Astrocyte (in vitro differentiated cells and primary cell): Measurements from ENCODE around the gene ENTPD5. TPM values are rescaled to one million over a fixed set of nuclear protein-coding genes. Genes with fewer than 3 reads are reported as not detected.
A peak's percentile ranks its signal among the peaks of the same experiment; 100 is the strongest.
"Not testable (repeated sequence)": the region's sequence is repeated elsewhere in the genome, so short reads cannot be mapped to it uniquely, and the experiment has no call there.

Experiments used
- DNase-seq: peaks from one replicate; pipeline ENCODE4 v3.0.0-alpha.2; 2010; ENCODE audit warnings: low read depth
- FAIRE-seq: peaks from 2 replicates; lab custom pipeline; 2011; peaks lifted over from hg19 to GRCh38; lab: Jason Lieb, UNC
- H2AFZ ChIP-seq: 2 replicates; pipeline ENCODE4 v1.6.0; 2012; ENCODE audit warnings: low read depth, low read length, inconsistent platforms
- H3K27ac ChIP-seq: 2 replicates; pipeline ENCODE4 v1.5.1; 2011; ENCODE audit warnings: low read depth, low read length, inconsistent platforms
- H3K27me3 ChIP-seq: 2 replicates; pipeline ENCODE4 v1.6.0; 2011; ENCODE audit warnings: low read length, inconsistent platforms; ENCODE audit not compliant: insufficient read depth
- H3K36me3 ChIP-seq: 2 replicates; pipeline ENCODE4 v1.5.1; 2011; ENCODE audit warnings: low read length, inconsistent platforms; ENCODE audit not compliant: insufficient read depth
- H3K4me1 ChIP-seq: 2 replicates; pipeline ENCODE4 v1.5.1; 2011; ENCODE audit warnings: low read length, inconsistent platforms; ENCODE audit not compliant: insufficient read depth
- H3K4me2 ChIP-seq: 2 replicates; pipeline ENCODE4 v1.6.0; 2012; ENCODE audit warnings: low read length, inconsistent platforms
- H3K4me3 ChIP-seq: 2 replicates; pipeline ENCODE4 v1.5.1; 2011; ENCODE audit warnings: low read depth, mild to moderate bottlenecking, low read length, inconsistent platforms; ENCODE audit not compliant: insufficient read depth
- H3K79me2 ChIP-seq: 2 replicates; pipeline ENCODE4 v1.6.0; 2012; ENCODE audit warnings: mild to moderate bottlenecking, low read length, inconsistent platforms; ENCODE audit not compliant: insufficient read depth
- H3K9ac ChIP-seq: 2 replicates; pipeline ENCODE4 v1.6.0; 2012; ENCODE audit warnings: mild to moderate bottlenecking, low read length, inconsistent platforms
- H3K9me3 ChIP-seq: 2 replicates; pipeline ENCODE4 v1.5.1; 2012; ENCODE audit warnings: low read depth, mild to moderate bottlenecking, low read length, inconsistent platforms; ENCODE audit not compliant: insufficient read depth
- H4K20me1 ChIP-seq: 2 replicates; pipeline ENCODE4 v1.6.0; 2012; ENCODE audit warnings: low read length, inconsistent platforms; ENCODE audit not compliant: insufficient read depth
- H3K27ac Mint-ChIP-seq: one replicate; pipeline ENCODE4 v1.8.0; 2021; ENCODE audit warnings: mild to moderate bottlenecking, mixed read lengths; ENCODE audit not compliant: unreplicated experiment
- H3K27me3 Mint-ChIP-seq: one replicate; pipeline ENCODE4 v1.8.0; 2021; ENCODE audit warnings: low read depth, mixed read lengths; ENCODE audit not compliant: unreplicated experiment
- H3K36me3 Mint-ChIP-seq: one replicate; pipeline ENCODE4 v1.8.0; 2021; ENCODE audit warnings: low read depth, mixed read lengths; ENCODE audit not compliant: unreplicated experiment
- H3K4me1 Mint-ChIP-seq: one replicate; pipeline ENCODE4 v1.8.0; 2021; ENCODE audit warnings: low read depth, mixed read lengths; ENCODE audit not compliant: unreplicated experiment
- H3K4me3 Mint-ChIP-seq: one replicate; pipeline ENCODE4 v1.8.0; 2021; ENCODE audit warnings: mild to moderate bottlenecking, moderate library complexity, mixed read lengths; ENCODE audit not compliant: unreplicated experiment
- H3K9me3 Mint-ChIP-seq: one replicate; pipeline ENCODE4 v1.8.0; 2021; ENCODE audit warnings: mild to moderate bottlenecking, mixed read lengths; ENCODE audit not compliant: unreplicated experiment
- EZH2 ChIP-seq: IDR thresholded peaks from 2 replicates; pipeline ENCODE4 v1.6.1; 2012; ENCODE audit warnings: mild to moderate bottlenecking, low read length, inconsistent platforms; ENCODE audit not compliant: insufficient read depth
- total RNA-seq: library from RNA; stranded (reverse); gene quantifications from 2 replicates; pipeline ENCODE4 v1.2.1, GENCODE V29; 2021
- TF ChIP-seq, protein P1 (sequence below): IDR thresholded peaks from 2 replicates; pipeline ENCODE4 v1.5.1; 2011; ENCODE audit warnings: low read depth, mild to moderate bottlenecking, inconsistent platforms, low read length, moderate library complexity; ENCODE audit not compliant: insufficient read depth

ENTPD5 gene
- total RNA-seq, 1 donor from 2014 or later = 9.5 TPM

DNA sequence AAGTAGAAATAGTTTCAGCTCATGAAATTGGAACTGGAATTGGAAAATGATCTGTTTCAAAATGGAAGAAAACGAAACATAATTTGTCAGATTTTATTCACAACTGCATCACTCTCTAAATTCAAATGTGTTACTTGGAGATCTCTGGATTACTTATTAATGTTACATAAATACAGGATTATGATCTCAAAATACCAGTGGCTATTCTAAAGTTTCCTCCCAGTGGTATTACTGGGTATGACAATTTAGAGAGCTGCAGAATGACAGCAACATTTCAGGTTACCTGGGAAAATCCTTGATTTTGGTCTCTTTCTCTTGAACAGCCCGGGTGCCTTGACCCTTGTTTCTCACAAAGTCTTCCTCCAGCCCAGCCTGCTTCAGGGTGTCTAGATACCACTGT is 83.4 kb downstream of the ENTPD5 start:
- H3K27ac ChIP-seq = no peak overlapping the region
- H3K79me2 ChIP-seq = no peaks in the 10 kb centered on the region
- no peak overlapping the region for H3K9ac ChIP-seq
- no peaks in the 10 kb centered on the region for H3K9me3 ChIP-seq
- H3K27ac Mint-ChIP-seq = no peak overlapping the region
- peaks cover 34% of the 10 kb centered on the region for H3K36me3 ChIP-seq
- no peak overlapping the region for H2AFZ ChIP-seq
- no peaks in the 10 kb centered on the region for H4K20me1 ChIP-seq
- H3K4me2 ChIP-seq = no peak overlapping the region
- H3K27me3 Mint-ChIP-seq = no peaks in the 10 kb centered on the region
- peaks cover 11% of the 10 kb centered on the region for H3K36me3 Mint-ChIP-seq
- H3K4me1 ChIP-seq = no peaks in the 10 kb centered on the region
- no peaks in the 10 kb centered on the region for H3K27me3 ChIP-seq
- H3K4me3 ChIP-seq = no peak overlapping the region
- H3K9me3 Mint-ChIP-seq = no peaks in the 10 kb centered on the region
- H3K4me1 Mint-ChIP-seq = no peaks in the 10 kb centered on the region
- TF ChIP-seq EZH2 = no peak
- TF ChIP-seq, protein P1, sequence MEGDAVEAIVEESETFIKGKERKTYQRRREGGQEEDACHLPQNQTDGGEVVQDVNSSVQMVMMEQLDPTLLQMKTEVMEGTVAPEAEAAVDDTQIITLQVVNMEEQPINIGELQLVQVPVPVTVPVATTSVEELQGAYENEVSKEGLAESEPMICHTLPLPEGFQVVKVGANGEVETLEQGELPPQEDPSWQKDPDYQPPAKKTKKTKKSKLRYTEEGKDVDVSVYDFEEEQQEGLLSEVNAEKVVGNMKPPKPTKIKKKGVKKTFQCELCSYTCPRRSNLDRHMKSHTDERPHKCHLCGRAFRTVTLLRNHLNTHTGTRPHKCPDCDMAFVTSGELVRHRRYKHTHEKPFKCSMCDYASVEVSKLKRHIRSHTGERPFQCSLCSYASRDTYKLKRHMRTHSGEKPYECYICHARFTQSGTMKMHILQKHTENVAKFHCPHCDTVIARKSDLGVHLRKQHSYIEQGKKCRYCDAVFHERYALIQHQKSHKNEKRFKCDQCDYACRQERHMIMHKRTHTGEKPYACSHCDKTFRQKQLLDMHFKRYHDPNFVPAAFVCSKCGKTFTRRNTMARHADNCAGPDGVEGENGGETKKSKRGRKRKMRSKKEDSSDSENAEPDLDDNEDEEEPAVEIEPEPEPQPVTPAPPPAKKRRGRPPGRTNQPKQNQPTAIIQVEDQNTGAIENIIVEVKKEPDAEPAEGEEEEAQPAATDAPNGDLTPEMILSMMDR = peak; percentile 38
- H3K4me3 Mint-ChIP-seq = no peak overlapping the region
- FAIRE-seq (no peak), DNase-seq (no peak)

DNA sequence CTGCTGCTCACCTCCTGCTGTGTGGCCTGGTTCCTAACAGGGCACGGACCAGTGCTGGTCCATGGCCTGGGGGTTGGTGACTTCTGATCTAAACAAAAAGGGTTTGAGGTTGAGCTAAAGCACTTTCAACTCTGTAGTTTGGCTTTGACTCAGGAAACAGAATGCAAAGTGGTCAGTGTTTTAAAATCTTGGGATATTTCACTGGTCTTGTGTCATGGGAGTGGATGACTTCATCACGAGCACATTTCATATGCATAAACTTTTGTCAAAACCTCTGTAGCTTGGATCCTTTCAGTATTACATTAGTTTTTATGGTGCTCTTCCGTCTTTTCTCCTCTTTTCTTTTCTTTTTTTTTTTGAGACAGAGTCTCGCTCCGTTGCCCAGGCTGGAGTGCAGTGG is 94.8 kb downstream of the ENTPD5 start:
- H2AFZ ChIP-seq = no peak overlapping the region
- H3K4me3 ChIP-seq = no peak overlapping the region
- H3K4me2 ChIP-seq = no peak overlapping the region
- Mint-ChIP-seq H3K4me3 (no peak overlapping the region), H3K36me3 (peaks cover 17% of the 10 kb centered on the region), H3K27ac (no peak overlapping the region), H3K9me3 (no peaks in the 10 kb centered on the region), H3K27me3 (no peaks in the 10 kb centered on the region), H3K4me1 (no peaks in the 10 kb centered on the region)
- TF ChIP-seq, protein P1 = no peak
- TF ChIP-seq EZH2 = no peak
- H3K36me3 ChIP-seq = peaks cover 49% of the 10 kb centered on the region
- DNase-seq (no peak), FAIRE-seq (no peak)
- H3K9me3 ChIP-seq = no peaks in the 10 kb centered on the region
- H3K9ac ChIP-seq = no peak overlapping the region
- H3K27ac ChIP-seq = no peak overlapping the region
- H3K27me3 ChIP-seq = no peaks in the 10 kb centered on the region
- H3K79me2 ChIP-seq = peaks cover 3% of the 10 kb centered on the region
- H3K4me1 ChIP-seq = no peaks in the 10 kb centered on the region
- H4K20me1 ChIP-seq = peaks cover 22% of the 10 kb centered on the region

DNA sequence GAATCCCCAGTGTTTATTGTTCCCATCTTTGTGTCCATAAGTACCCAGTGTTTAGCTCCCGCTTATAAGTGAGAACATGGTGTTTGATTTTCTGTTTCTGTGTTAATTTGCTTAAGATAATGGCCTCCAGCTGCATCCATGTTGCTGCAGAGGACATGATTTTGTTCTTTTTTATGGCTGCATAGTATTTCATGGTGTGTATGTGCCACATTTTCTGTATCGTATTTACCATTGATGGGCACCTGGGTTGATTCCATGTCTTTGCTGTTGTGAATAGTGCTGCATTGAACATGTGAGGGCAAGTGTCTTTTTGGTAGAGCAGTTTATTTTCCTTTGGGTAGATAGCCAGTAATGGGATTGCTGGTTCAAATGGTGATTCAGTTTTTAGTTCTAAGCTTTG is 99.6 kb downstream of the ENTPD5 start:
- H3K27ac ChIP-seq, H3K9me3 ChIP-seq, H3K9me3 Mint-ChIP-seq, H3K27me3 ChIP-seq, FAIRE-seq, H3K4me2 ChIP-seq, H3K4me3 ChIP-seq, H3K27ac Mint-ChIP-seq, H3K27me3 Mint-ChIP-seq, H3K4me1 ChIP-seq, H2AFZ ChIP-seq, DNase-seq, H3K4me1 Mint-ChIP-seq, H3K9ac ChIP-seq: not testable (repeated sequence)
- H3K36me3 ChIP-seq = peaks cover 41% of the 10 kb centered on the region
- H3K36me3 Mint-ChIP-seq = peaks cover 17% of the 10 kb centered on the region
- H4K20me1 ChIP-seq = peaks cover 48% of the 10 kb centered on the region
- peaks cover 25% of the 10 kb centered on the region for H3K79me2 ChIP-seq
- peak overlapping the region; percentile 46 for H3K4me3 Mint-ChIP-seq
